T-helper 1 cell treated with Interleukin-12 subunit alpha and Interleukin-12 subunit beta and Interleukin-4 antibody, amounts not matched to agents 30 ng/mL and 1 ng/mL, for 36 hours (primary cell): ENCODE results near the gene POLR2E. TPM values are rescaled to one million over a fixed set of nuclear protein-coding genes. Genes with fewer than 3 reads are reported as not detected.

Experiments
- intact Hi-C: fragments of 100-400 bp; cut with micrococcal nuclease; formaldehyde crosslinking; loops from one replicate; pipeline ENCODE4 v1.15.1; 2024
- total RNA-seq: library from RNA; stranded (reverse); gene quantifications from 2 replicates; pipeline ENCODE4 v1.2.3, GENCODE V29; 2022

Gene POLR2E
- total RNA-seq, 1 donor from 2014 or later: 155 TPM

- intact Hi-C loops: no loop called here
Observed at GRCh38 chr19:1052349-1052975, 42.7 kb downstream of the POLR2E start.

DNA sequence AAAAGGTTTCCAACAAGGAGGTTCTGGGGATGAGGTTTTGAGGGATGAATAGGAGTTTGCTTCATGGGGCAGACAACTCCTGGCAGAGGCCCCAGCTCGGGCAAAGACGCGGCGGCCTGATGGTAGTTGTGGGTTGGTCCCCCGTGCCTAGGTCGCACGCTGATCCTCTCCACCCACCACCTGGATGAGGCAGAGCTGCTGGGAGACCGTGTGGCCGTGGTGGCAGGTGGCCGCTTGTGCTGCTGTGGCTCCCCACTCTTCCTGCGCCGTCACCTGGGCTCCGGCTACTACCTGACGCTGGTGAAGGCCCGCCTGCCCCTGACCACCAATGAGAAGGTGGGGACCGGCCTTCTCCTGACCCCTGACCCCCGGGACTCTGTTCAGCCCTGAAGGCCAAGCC lies 43.4 kb downstream of the POLR2E start:
- intact Hi-C loops: no loop called here

DNA sequence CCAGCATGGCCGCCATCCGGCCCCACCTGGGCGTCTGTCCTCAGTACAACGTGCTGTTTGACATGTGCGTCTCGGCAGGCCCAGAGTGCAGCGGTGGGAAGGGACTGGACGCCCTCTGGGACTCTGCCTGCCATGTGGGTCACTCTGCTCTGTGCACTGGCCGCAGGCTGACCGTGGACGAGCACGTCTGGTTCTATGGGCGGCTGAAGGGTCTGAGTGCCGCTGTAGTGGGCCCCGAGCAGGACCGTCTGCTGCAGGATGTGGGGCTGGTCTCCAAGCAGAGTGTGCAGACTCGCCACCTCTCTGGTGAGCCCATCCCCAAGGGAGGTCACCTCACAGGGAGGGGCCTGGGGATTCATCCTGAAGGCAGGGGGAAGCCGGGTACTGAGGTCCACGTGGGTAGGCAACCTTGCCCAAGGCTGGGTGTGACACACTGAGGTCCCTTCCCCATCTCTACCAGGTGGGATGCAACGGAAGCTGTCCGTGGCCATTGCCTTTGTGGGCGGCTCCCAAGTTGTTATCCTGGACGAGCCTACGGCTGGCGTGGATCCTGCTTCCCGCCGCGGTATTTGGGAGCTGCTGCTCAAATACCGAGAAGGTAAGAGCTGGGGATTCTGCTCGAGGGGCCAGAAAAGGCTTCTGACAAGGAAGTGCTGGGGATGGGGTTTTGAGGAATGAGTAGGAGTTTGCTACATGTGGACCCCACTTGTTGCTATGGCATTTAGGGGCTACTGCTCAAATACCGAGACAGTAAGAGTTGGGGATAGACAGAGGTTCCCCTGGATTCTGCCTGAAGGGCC lies 44.0 kb downstream of the POLR2E start:
- intact Hi-C loops: no loop called here

DNA sequence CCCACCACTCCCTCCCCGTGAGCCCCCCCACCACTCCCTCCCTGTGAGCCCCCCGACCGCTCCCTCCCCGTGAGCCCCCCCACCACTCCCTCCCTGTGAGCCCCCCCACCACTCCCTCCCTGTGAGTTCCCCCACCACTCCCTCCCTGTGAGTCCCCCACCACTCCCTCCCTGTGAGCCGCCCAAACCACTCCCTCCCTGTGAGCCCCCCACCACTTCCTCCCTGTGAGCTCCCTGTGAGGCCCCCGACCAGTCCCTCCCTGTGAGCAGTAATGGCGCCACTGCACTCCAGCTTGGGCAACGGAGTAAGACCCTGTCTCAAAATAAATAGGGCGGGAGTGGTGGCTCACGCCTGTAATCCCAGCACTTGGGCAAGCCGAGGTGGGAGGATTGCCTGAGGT lies 45.4 kb downstream of the POLR2E start:
- intact Hi-C loops: no loop called here

- intact Hi-C loops: no loop called here
Observed at GRCh38 chr19:1049106-1049505, 46.1 kb downstream of the POLR2E start.

- intact Hi-C loops: no loop called here
Observed at GRCh38 chr19:1047696-1048147, 47.5 kb downstream of the POLR2E start.

DNA sequence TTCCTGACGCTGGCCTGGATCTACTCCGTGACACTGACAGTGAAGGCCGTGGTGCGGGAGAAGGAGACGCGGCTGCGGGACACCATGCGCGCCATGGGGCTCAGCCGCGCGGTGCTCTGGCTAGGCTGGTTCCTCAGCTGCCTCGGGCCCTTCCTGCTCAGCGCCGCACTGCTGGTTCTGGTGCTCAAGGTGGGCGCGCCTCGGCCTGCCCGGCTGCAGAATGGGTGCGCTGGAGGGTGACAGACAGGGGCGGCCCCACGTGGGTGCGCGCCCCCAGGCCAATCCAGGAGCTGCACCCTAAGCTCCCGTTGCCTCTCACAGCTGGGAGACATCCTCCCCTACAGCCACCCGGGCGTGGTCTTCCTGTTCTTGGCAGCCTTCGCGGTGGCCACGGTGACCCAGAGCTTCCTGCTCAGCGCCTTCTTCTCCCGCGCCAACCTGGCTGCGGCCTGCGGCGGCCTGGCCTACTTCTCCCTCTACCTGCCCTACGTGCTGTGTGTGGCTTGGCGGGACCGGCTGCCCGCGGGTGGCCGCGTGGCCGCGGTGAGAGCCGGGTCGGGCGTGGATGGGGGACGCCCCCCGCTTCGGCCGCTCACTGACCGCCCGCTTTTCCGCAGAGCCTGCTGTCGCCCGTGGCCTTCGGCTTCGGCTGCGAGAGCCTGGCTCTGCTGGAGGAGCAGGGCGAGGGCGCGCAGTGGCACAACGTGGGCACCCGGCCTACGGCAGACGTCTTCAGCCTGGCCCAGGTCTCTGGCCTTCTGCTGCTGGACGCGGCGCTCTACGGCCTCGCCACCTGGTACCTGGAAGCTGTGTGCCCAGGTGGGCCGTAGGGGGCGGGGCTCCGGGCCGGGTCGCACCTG lies 48.1 kb downstream of the POLR2E start:
- intact Hi-C loops: no loop called here

- intact Hi-C loops: no loop called here
Observed at GRCh38 chr19:1046117-1046626, 49.0 kb downstream of the POLR2E start.

DNA sequence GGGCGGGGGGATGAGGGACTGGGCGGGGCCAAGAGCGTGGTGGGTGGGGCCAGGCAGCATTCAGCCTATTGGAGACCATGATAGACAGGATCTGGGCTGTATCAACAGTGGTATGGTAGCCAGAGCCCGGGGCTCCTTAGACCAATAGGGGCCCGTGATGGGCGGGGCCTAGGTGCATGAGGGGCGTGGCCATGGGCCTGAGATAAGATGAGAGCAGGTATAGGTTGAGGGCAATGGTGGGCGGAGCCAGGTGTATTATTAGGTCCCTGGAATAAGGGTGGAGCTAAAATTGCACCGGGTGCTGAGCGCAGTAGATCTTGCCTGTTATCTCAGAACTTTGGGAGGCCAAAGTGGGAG lies 50.0 kb downstream of the POLR2E start:
- intact Hi-C loops: no loop called here

DNA sequence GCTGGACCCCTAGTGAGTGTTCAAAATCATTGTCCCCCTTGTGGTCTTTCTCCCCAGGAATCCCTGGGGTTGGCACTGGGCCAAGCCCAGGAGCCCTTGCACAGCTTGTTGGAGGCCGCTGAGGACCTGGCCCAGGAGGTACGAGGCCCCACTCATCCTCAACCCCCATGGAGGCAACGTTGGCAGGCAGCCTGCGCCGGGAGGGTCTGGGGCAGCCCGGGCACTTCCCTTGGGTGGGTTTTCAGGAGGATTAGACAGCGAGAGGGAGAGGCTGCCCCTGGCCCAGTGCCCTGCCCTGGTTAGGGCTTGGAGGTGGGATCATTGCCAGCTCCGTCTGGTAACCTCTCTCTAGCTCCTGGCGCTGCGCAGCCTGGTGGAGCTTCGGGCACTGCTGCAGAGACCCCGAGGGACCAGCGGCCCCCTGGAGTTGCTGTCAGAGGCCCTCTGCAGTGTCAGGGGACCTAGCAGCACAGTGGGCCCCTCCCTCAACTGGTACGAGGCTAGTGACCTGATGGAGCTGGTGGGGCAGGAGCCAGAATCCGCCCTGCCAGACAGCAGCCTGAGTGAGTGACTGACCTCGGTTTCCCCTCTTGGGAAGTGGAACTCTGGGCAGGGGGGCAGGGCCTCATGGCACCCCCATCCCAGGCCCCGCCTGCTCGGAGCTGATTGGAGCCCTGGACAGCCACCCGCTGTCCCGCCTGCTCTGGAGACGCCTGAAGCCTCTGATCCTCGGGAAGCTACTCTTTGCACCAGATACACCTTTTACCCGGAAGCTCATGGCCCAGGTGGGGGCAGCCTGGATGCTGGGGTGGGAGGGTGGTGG lies 52.3 kb downstream of the POLR2E start:
- intact Hi-C loops: loop anchor here (5.0 kb wide), 1 partner anchor 149 kb away; no protein-coding TSS in a partner anchor

DNA sequence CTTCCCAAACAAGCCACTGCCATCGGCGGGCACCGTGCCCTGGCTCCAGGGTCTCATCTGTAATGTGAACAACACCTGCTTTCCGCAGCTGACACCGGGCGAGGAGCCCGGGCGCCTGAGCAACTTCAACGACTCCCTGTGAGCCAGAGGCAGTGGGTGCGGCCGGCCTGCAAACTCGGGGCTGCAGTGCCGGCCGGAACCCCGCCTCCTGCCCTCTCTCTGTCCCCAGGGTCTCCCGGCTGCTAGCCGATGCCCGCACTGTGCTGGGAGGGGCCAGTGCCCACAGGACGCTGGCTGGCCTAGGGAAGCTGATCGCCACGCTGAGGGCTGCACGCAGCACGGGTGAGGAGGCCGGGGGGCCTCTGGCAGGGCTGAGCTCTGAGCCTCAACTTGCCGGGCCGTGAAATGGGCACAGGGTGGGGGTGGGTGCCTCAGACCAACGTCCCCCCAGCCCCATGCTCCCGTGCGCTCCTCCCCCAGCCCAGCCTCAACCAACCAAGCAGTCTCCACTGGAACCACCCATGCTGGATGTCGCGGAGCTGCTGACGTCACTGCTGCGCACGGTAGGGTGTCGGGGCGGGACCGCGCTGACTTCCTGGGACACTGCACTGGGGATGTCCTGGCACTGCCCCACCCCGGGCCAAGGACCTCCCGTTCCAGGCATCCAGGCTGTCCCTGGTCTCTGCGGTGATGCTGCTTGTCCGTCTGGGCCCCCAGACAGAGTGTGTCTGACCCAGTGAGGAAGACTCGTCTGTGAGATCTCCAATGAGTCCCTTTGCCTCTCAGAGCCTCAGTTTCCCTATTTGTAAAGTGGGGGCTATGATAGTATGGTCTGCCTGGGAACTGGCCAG lies 53.1 kb downstream of the POLR2E start:
- intact Hi-C loops: loop anchor here (1.0 to 5.0 kb wide), 5 partner anchors 21 to 150 kb away; partner anchors contain the start of genes POLR2E, RNU6-2 and TMEM259

DNA sequence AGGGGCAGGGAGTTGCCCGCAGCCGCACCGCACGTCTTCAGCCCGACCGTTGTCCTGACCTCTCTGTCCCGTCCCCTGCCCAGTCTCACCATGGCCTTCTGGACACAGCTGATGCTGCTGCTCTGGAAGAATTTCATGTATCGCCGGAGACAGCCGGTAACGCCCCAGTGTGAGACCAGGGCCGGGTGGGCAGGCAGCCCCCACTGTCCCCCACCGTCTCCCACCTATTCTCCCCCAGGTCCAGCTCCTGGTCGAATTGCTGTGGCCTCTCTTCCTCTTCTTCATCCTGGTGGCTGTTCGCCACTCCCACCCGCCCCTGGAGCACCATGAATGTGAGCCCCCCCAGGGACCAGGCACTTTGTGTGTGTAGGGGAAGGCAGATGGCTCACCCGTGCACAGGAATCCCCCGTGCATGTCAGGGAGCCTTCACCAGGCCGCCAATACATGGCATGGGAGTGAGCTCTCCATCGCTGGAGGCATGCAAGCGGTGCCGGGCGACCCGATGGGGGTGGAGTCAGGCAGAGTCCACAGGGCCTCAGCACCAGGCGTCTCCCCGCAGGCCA lies 53.8 kb downstream of the POLR2E start:
- intact Hi-C loops: loop anchor here (1.0 to 5.0 kb wide), 5 partner anchors 20 to 151 kb away; partner anchors contain the start of genes POLR2E, RNU6-2 and TMEM259

DNA sequence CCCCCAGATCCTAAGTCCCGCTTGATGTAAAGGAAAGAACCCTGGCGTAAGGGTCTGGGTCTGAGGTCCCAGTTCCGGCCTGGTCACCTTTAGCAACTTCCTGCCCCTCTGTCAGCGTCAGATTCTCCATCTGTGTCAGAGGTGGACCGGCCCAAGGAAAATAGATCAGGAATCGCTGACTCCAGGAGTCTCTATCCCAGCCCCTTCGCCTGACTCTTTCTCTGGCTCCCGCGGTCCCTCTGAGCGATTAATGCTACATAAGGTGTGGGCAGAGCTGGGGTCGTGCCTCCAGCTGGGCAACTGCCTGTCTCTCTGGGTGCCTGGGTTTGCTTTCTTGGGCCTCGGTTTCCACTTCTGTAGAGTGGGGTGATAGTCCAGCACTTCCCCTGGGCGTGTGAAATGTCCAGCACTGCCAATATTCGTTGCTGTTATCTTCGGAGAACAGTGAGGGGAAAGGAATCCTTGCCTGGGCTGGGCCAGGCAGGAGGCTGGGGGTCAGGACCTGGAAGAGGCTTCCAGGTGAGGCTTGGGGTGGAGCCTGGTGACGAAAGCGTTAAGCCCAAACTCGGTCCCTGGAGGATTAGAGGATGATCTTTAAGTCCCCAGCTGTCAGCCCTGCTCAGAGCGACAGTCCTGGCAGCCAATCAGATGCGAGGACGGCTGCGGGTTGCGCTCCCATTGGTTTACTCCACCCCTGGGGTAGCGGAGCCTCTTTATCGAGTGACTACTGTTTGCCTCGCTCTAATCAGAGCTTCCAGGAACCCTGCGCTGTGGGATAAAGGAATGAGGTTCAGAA lies 54.5 kb downstream of the POLR2E start:
- intact Hi-C loops: loop anchor here (1.0 to 5.0 kb wide), 6 partner anchors 12 to 152 kb away; partner anchors contain the start of genes POLR2E, RNU6-2 and TMEM259

DNA sequence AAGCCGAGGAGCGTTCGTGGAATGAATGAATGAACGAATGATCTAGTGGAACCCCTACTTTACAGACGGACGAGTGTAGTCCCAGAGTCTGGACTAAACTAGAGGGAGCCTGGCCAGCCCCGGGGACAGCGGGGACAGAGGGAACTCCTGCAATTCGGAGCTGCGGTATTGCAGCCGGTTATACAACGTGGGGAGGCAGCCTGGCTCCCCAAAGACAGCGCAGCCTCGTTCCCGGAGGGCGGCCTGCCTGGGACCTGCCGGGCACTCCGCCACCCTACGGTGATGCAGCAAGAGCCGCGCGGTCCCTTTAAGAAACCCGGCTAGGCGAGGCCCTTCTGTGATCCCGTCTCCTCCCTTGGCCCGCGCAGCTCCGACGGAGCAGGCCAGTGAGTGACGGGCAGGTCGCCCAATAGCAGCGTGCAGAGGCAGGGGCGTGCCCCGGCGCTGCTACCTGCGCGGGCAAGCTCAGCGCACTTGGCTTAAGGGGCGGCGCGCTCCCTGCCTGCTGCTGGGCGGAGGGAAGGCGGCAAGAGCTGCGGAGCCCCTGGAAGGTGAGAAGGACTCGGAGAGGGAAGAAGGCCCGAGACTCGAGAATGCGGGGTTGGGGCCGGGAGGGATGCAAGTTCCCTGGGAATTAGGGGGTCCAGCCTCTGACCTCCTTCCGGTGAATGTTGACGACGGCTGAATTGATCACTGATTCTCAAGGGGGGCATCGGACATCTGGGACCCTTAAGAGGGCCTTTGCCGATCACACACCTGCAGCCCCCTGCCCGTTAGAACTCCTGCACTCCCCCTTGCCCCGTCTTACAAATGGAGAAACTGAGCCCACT lies 55.3 kb downstream of the POLR2E start, which contains the start of gene ABCA7:
TSS of gene ABCA7 (plus strand) at position 462 of the 830 bp plus-strand sequence. CDS start 1,255 bp downstream, outside the sequence.
- intact Hi-C loops: loop anchor here (1.0 to 5.0 kb wide), 3 partner anchors 12 to 152 kb away; partner anchors contain the start of gene POLR2E

GRCh38 chr19:1038978-1039645 lies 56.1 kb downstream of the POLR2E start:
- intact Hi-C loops: no loop called here

DNA sequence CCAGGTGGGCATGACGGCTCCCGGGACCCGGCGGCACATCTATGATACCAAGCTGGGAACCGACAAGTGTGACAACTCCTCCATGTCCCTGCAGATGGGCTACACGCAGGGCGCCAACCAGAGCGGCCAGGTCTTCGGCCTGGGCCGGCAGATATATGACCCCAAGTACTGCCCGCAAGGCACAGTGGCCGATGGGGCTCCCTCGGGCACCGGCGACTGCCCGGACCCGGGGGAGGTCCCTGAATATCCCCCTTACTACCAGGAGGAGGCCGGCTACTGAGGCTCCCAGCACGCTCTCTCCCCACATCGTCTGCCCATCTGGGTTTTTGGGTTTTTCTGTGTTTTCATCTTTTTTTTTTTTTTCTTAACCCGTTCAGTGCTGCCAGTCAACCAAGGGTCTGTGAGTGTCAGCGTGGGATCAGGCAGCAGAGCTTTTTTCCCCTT lies 57.5 kb downstream of the POLR2E start:
- intact Hi-C loops: no loop called here
